Measurements from ENCODE around the gene NINL. TPM values are rescaled to one million over a fixed set of nuclear protein-coding genes. Genes with fewer than 3 reads are reported as not detected.

Gene NINL
- total RNA-seq, 1 donor from 2014 or later, result 5.0 TPM

- Histone ChIP-seq H3K4me3 (ENCODE audit: low read depth, low read length) (no peak overlapping the region), H3K27me3 (ENCODE audit: control insufficient read depth, insufficient read depth, low read length) (no peaks in the 10 kb centered on the region), H3K36me3 (ENCODE audit: control insufficient read depth, insufficient read depth, low read length) (no peaks in the 10 kb centered on the region)
- DNase-seq (ENCODE audit: low read depth) (no peak), FAIRE-seq (peak; percentile 28)
- no peak for TF ChIP-seq CTCF (IDR thresholded peaks at IDR 0.05; ENCODE audit: insufficient read depth, low read length, severe bottlenecking)
Observed at GRCh38 chr20:25493137-25493536, 92.2 kb downstream of the NINL start.

GRCh38 chr20:25491446-25492038, 93.8 kb downstream of the NINL start:
- Histone ChIP-seq H3K27me3 (ENCODE audit: control insufficient read depth, insufficient read depth, low read length) (no peaks in the 10 kb centered on the region), H3K36me3 (ENCODE audit: control insufficient read depth, insufficient read depth, low read length) (no peaks in the 10 kb centered on the region), H3K4me3 (ENCODE audit: low read depth, low read length) (no peak overlapping the region)
- DNase-seq (ENCODE audit: low read depth) (no peak), FAIRE-seq (no peak)
- TF ChIP-seq CTCF (IDR thresholded peaks at IDR 0.05; ENCODE audit: insufficient read depth, low read length, severe bottlenecking), result no peak

GRCh38 chr20:25490656-25491445, 94.5 kb downstream of the NINL start:
- no peaks in the 10 kb centered on the region for H3K27me3 ChIP-seq (ENCODE audit: control insufficient read depth, insufficient read depth, low read length)
- no peak overlapping the region for H3K4me3 ChIP-seq (ENCODE audit: low read depth, low read length)
- H3K36me3 ChIP-seq (ENCODE audit: control insufficient read depth, insufficient read depth, low read length), result no peaks in the 10 kb centered on the region
- FAIRE-seq, result no peak
- TF ChIP-seq CTCF (IDR thresholded peaks at IDR 0.05; ENCODE audit: insufficient read depth, low read length, severe bottlenecking), result no peak
- no peak for DNase-seq (ENCODE audit: low read depth)

- Histone ChIP-seq H3K27me3 (ENCODE audit: control insufficient read depth, insufficient read depth, low read length) (no peaks in the 10 kb centered on the region), H3K4me3 (ENCODE audit: low read depth, low read length) (no peak overlapping the region), H3K36me3 (ENCODE audit: control insufficient read depth, insufficient read depth, low read length) (no peaks in the 10 kb centered on the region)
- no peak for FAIRE-seq
- no peak for TF ChIP-seq CTCF (IDR thresholded peaks at IDR 0.05; ENCODE audit: insufficient read depth, low read length, severe bottlenecking)
- no peak for DNase-seq (ENCODE audit: low read depth)
Observed at GRCh38 chr20:25489221-25489871, 96.0 kb downstream of the NINL start.

- Histone ChIP-seq H3K27me3 (ENCODE audit: control insufficient read depth, insufficient read depth, low read length) (no peaks in the 10 kb centered on the region), H3K36me3 (ENCODE audit: control insufficient read depth, insufficient read depth, low read length) (no peaks in the 10 kb centered on the region), H3K4me3 (ENCODE audit: low read depth, low read length) (no peak overlapping the region)
- TF ChIP-seq CTCF (IDR thresholded peaks at IDR 0.05; ENCODE audit: insufficient read depth, low read length, severe bottlenecking), result no peak
- DNase-seq (ENCODE audit: low read depth) (no peak), FAIRE-seq (no peak)
Observed at GRCh38 chr20:25487975-25488374, 97.4 kb downstream of the NINL start.

All from bronchial epithelial cell (primary cell).